ENCODE measurements around the gene KLHL22.
A peak's percentile ranks its signal among the peaks of the same experiment; 100 is the strongest.
"Not testable (repeated sequence)": the region's sequence is repeated elsewhere in the genome, so short reads cannot be mapped to it uniquely, and the experiment has no call there.

Gene KLHL22

GRCh38 chr22:20519558-20519957 lies 24.0 kb upstream of the KLHL22 start:
- no peaks in the 10 kb centered on the region for H3K9me3 Mint-ChIP-seq
- H3K27ac Mint-ChIP-seq (ENCODE audit: low read depth) = peak overlapping the region; percentile 94
- no peak overlapping the region for H3K4me3 Mint-ChIP-seq
- DNase-seq (ENCODE audit: low spot score in 2 of 2) = no peak
- ATAC-seq (replicated peaks; ENCODE audit: extremely low read depth, poor library complexity, severe bottlenecking) = no peak
- H3K4me1 Mint-ChIP-seq = peaks cover 71% of the 10 kb centered on the region
- H3K27me3 Mint-ChIP-seq = no peaks in the 10 kb centered on the region
- peaks cover 32% of the 10 kb centered on the region for H3K36me3 Mint-ChIP-seq (ENCODE audit: insufficient read depth)

GRCh38 chr22:20517841-20518592 lies 22.4 kb upstream of the KLHL22 start:
- Mint-ChIP-seq H3K9me3 (no peaks in the 10 kb centered on the region), H3K4me3 (peak overlapping the region; percentile 54), H3K36me3 (ENCODE audit: insufficient read depth) (peaks cover 36% of the 10 kb centered on the region), H3K27me3 (no peaks in the 10 kb centered on the region), H3K27ac (ENCODE audit: low read depth) (peak overlapping the region; percentile 94), H3K4me1 (peaks cover 68% of the 10 kb centered on the region)
- no peak for ATAC-seq (replicated peaks; ENCODE audit: extremely low read depth, poor library complexity, severe bottlenecking)
- DNase-seq (ENCODE audit: low spot score in 2 of 2) = no peak

- Mint-ChIP-seq H3K4me1 (peaks cover 63% of the 10 kb centered on the region), H3K27me3 (no peaks in the 10 kb centered on the region), H3K27ac (ENCODE audit: low read depth) (peak overlapping the region; percentile 94), H3K9me3 (no peaks in the 10 kb centered on the region), H3K4me3 (peak overlapping the region; percentile 54), H3K36me3 (ENCODE audit: insufficient read depth) (peaks cover 36% of the 10 kb centered on the region)
- no peak for DNase-seq (ENCODE audit: low spot score in 2 of 2)
- ATAC-seq (replicated peaks; ENCODE audit: extremely low read depth, poor library complexity, severe bottlenecking) = peak; percentile 26
Measured at GRCh38 chr22:20517422-20517821, 21.8 kb upstream of the KLHL22 start.

GRCh38 chr22:20516399-20516798 lies 20.8 kb upstream of the KLHL22 start:
- Mint-ChIP-seq H3K9me3 (no peaks in the 10 kb centered on the region), H3K36me3 (ENCODE audit: insufficient read depth) (peaks cover 37% of the 10 kb centered on the region), H3K4me1 (peaks cover 68% of the 10 kb centered on the region), H3K27ac (ENCODE audit: low read depth) (no peak overlapping the region), H3K27me3 (no peaks in the 10 kb centered on the region), H3K4me3 (no peak overlapping the region)
- no peak for ATAC-seq (replicated peaks; ENCODE audit: extremely low read depth, poor library complexity, severe bottlenecking)
- DNase-seq (ENCODE audit: low spot score in 2 of 2) = no peak

GRCh38 chr22:20514658-20515406 lies 19.2 kb upstream of the KLHL22 start:
- H3K4me1 Mint-ChIP-seq = peaks cover 73% of the 10 kb centered on the region
- no peak for ATAC-seq (replicated peaks; ENCODE audit: extremely low read depth, poor library complexity, severe bottlenecking)
- DNase-seq (ENCODE audit: low spot score in 2 of 2) = no peak
- no peaks in the 10 kb centered on the region for H3K27me3 Mint-ChIP-seq
- H3K9me3 Mint-ChIP-seq = no peaks in the 10 kb centered on the region
- no peak overlapping the region for H3K4me3 Mint-ChIP-seq
- H3K36me3 Mint-ChIP-seq (ENCODE audit: insufficient read depth) = peaks cover 26% of the 10 kb centered on the region
- H3K27ac Mint-ChIP-seq (ENCODE audit: low read depth) = no peak overlapping the region

GRCh38 chr22:20511578-20512229 lies 16.1 kb upstream of the KLHL22 start:
- Mint-ChIP-seq H3K36me3 (ENCODE audit: insufficient read depth) (peaks cover 28% of the 10 kb centered on the region), H3K27me3 (no peaks in the 10 kb centered on the region), H3K4me1 (peaks cover 72% of the 10 kb centered on the region), H3K4me3 (peak overlapping the region; percentile 38), H3K9me3 (no peaks in the 10 kb centered on the region), H3K27ac (ENCODE audit: low read depth) (peak overlapping the region; percentile 47)
- no peak for ATAC-seq (replicated peaks; ENCODE audit: extremely low read depth, poor library complexity, severe bottlenecking)
- DNase-seq (ENCODE audit: low spot score in 2 of 2) = no peak

GRCh38 chr22:20510811-20511577 lies 15.4 kb upstream of the KLHL22 start:
- peaks cover 72% of the 10 kb centered on the region for H3K4me1 Mint-ChIP-seq
- H3K9me3 Mint-ChIP-seq = no peaks in the 10 kb centered on the region
- no peak for ATAC-seq (replicated peaks; ENCODE audit: extremely low read depth, poor library complexity, severe bottlenecking)
- H3K4me3 Mint-ChIP-seq = peak overlapping the region; percentile 96
- H3K27me3 Mint-ChIP-seq = no peaks in the 10 kb centered on the region
- peaks cover 28% of the 10 kb centered on the region for H3K36me3 Mint-ChIP-seq (ENCODE audit: insufficient read depth)
- peak overlapping the region; percentile 47 for H3K27ac Mint-ChIP-seq (ENCODE audit: low read depth)
- no peak for DNase-seq (ENCODE audit: low spot score in 2 of 2)

GRCh38 chr22:20509344-20510047 lies 13.9 kb upstream of the KLHL22 start:
- DNase-seq (ENCODE audit: low spot score in 2 of 2) (no peak), ATAC-seq (replicated peaks; ENCODE audit: extremely low read depth, poor library complexity, severe bottlenecking) (peak; percentile 48)
- Mint-ChIP-seq H3K27ac (ENCODE audit: low read depth) (peak overlapping the region; percentile 93), H3K36me3 (ENCODE audit: insufficient read depth) (peaks cover 25% of the 10 kb centered on the region), H3K27me3 (no peaks in the 10 kb centered on the region), H3K9me3 (no peaks in the 10 kb centered on the region), H3K4me1 (peaks cover 65% of the 10 kb centered on the region), H3K4me3 (peak overlapping the region; percentile 96)

- Mint-ChIP-seq H3K9me3 (no peaks in the 10 kb centered on the region), H3K27me3 (no peaks in the 10 kb centered on the region), H3K4me1 (peaks cover 59% of the 10 kb centered on the region), H3K27ac (ENCODE audit: low read depth) (peak overlapping the region; percentile 93), H3K4me3 (peak overlapping the region; percentile 96), H3K36me3 (ENCODE audit: insufficient read depth) (peaks cover 24% of the 10 kb centered on the region)
- no peak for ATAC-seq (replicated peaks; ENCODE audit: extremely low read depth, poor library complexity, severe bottlenecking)
- no peak for DNase-seq (ENCODE audit: low spot score in 2 of 2)
Measured at GRCh38 chr22:20508815-20509271, 13.2 kb upstream of the KLHL22 start.

- H3K27me3 Mint-ChIP-seq; H3K9me3 Mint-ChIP-seq; ATAC-seq (replicated peaks; ENCODE audit: extremely low read depth, poor library complexity, severe bottlenecking); DNase-seq (ENCODE audit: low spot score in 2 of 2): not testable (repeated sequence)
- H3K27ac Mint-ChIP-seq (ENCODE audit: low read depth) = peak overlapping the region; percentile 93
- H3K36me3 Mint-ChIP-seq (ENCODE audit: insufficient read depth) = peaks cover 22% of the 10 kb centered on the region
- H3K4me1 Mint-ChIP-seq = peaks cover 53% of the 10 kb centered on the region
- peak overlapping the region; percentile 96 for H3K4me3 Mint-ChIP-seq
Measured at GRCh38 chr22:20508067-20508755, 12.6 kb upstream of the KLHL22 start.

GRCh38 chr22:20507253-20508066 lies 11.9 kb upstream of the KLHL22 start, which contains the start of gene MED15:
TSS of gene MED15 (plus strand) at chr22:20507610. CDS start at chr22:20507679, 69 bp downstream.
- Mint-ChIP-seq H3K36me3 (ENCODE audit: insufficient read depth) (peaks cover 20% of the 10 kb centered on the region), H3K9me3 (no peaks in the 10 kb centered on the region), H3K27me3 (no peaks in the 10 kb centered on the region), H3K4me1 (peaks cover 53% of the 10 kb centered on the region), H3K4me3 (peak within 1 kb of the TSS; percentile 96), H3K27ac (ENCODE audit: low read depth) (peak within 1 kb of the TSS; percentile 93)
- ATAC-seq (replicated peaks; ENCODE audit: extremely low read depth, poor library complexity, severe bottlenecking) (peak; percentile 89), DNase-seq (ENCODE audit: low spot score in 2 of 2) (peak; percentile 73 to 77)
